ENCODE data around the gene KIRREL2.
A peak's percentile ranks its signal among the peaks of the same experiment; 100 is the strongest.

The KIRREL2 gene

GRCh38 chr19:35845215-35846037, 11.3 kb upstream of the KIRREL2 start:
- intact Hi-C loops (cut with DNase I; ENCODE audit: low total_unique reads): no loop called here
- Histone ChIP-seq H3K4me1 (peaks cover 0 to 13% (median 11%) of the 10 kb centered on the region in 4 donors), H3K4me3 (peak overlapping the region in 1 of 2 donors; percentile 22), H3K9me3 (no peaks in the 10 kb centered on the region), H3K27ac (no peak overlapping the region), H3K36me3 (no peaks in the 10 kb centered on the region), H3K27me3 (peaks cover 0 to 82% of the 10 kb centered on the region in 2 donors)
- DNase-seq: no peak
- TF ChIP-seq CTCF (IDR thresholded peaks at IDR 0.05): no peak

GRCh38 chr19:35846038-35846668, 10.6 kb upstream of the KIRREL2 start:
- Histone ChIP-seq H3K27ac (no peak overlapping the region), H3K27me3 (peaks cover 0 to 89% of the 10 kb centered on the region in 2 donors), H3K9me3 (no peaks in the 10 kb centered on the region), H3K36me3 (no peaks in the 10 kb centered on the region), H3K4me3 (peak overlapping the region in 1 of 2 donors; percentile 22), H3K4me1 (peaks cover 0 to 13% (median 11%) of the 10 kb centered on the region in 4 donors)
- TF ChIP-seq CTCF (IDR thresholded peaks at IDR 0.05): no peak
- intact Hi-C loops (cut with DNase I; ENCODE audit: low total_unique reads): no loop called here
- no peak for DNase-seq

GRCh38 chr19:35847911-35848310, 8.8 kb upstream of the KIRREL2 start:
- Histone ChIP-seq H3K4me1 (peaks cover 0 to 13% (median 11%) of the 10 kb centered on the region in 4 donors), H3K36me3 (no peaks in the 10 kb centered on the region), H3K9me3 (no peaks in the 10 kb centered on the region), H3K4me3 (no peak overlapping the region), H3K27me3 (peaks cover 0 to 89% of the 10 kb centered on the region in 2 donors), H3K27ac (no peak overlapping the region)
- intact Hi-C loops (cut with DNase I; ENCODE audit: low total_unique reads): no loop called here
- TF ChIP-seq CTCF (IDR thresholded peaks at IDR 0.05): no peak
- no peak for DNase-seq

GRCh38 chr19:35848486-35848885, 8.2 kb upstream of the KIRREL2 start:
- TF ChIP-seq CTCF (IDR thresholded peaks at IDR 0.05): no peak
- Histone ChIP-seq H3K4me3 (no peak overlapping the region), H3K27me3 (peaks cover 0 to 87% of the 10 kb centered on the region in 2 donors), H3K27ac (no peak overlapping the region), H3K4me1 (peaks cover 0 to 13% (median 11%) of the 10 kb centered on the region in 4 donors), H3K9me3 (no peaks in the 10 kb centered on the region), H3K36me3 (no peaks in the 10 kb centered on the region)
- DNase-seq: no peak
- intact Hi-C loops (cut with DNase I; ENCODE audit: low total_unique reads): no loop called here

GRCh38 chr19:35848919-35849505, 7.7 kb upstream of the KIRREL2 start:
- no peak overlapping the region for H3K27ac ChIP-seq
- DNase-seq: no peak
- intact Hi-C loops (cut with DNase I; ENCODE audit: low total_unique reads): no loop called here
- H3K36me3 ChIP-seq: no peaks in the 10 kb centered on the region
- no peak for TF ChIP-seq CTCF (IDR thresholded peaks at IDR 0.05)
- H3K9me3 ChIP-seq: no peaks in the 10 kb centered on the region
- peaks cover 0 to 13% (median 11%) of the 10 kb centered on the region in 4 donors for H3K4me1 ChIP-seq
- H3K27me3 ChIP-seq: peaks cover 0 to 87% of the 10 kb centered on the region in 2 donors
- no peak overlapping the region for H3K4me3 ChIP-seq
